Endothelial cell of umbilical vein (primary cell): ENCODE results near the gene TAF13. TPM values are rescaled to one million over a fixed set of nuclear protein-coding genes. Genes with fewer than 3 reads are reported as not detected.

Source experiments
- BruUV-seq: library from RNA; stranded (reverse); fragments of 400-500 nt; replicated peaks from 2 replicates; lab custom pipeline; 2021; lab: Mats Ljungman, UMichigan
- CTCF ChIA-PET: fragments of 300-600, 350-600 bp; sonication (Branson Sonifier 250); formaldehyde crosslinking; loops from one replicate; lab custom pipeline; 2021; ENCODE audit warnings: antibody characterized with exemption, inconsistent platforms; lab: Charles Lee
- POLR2A ChIA-PET: fragments of 300-600, 350-600 bp; sonication (Branson Sonifier 250); formaldehyde crosslinking; loops from one replicate; lab custom pipeline; 2021; ENCODE audit warnings: antibody characterized with exemption, inconsistent platforms; lab: Charles Lee
- DNase-seq: peaks from one replicate; pipeline ENCODE4 v3.0.0-alpha.2; 2011; ENCODE audit warnings: low read depth, low spot score
- FAIRE-seq: peaks from 2 replicates; lab custom pipeline; 2011; peaks lifted over from hg19 to GRCh38; lab: Jason Lieb, UNC
- H2AFZ ChIP-seq: 2 replicates; pipeline ENCODE4 v1.6.0; 2012; ENCODE audit warnings: low read depth, low read length, control low read depth, inconsistent platforms
- H3K27ac ChIP-seq: 2 replicates; pipeline ENCODE4 v1.5.1; 2011; ENCODE audit warnings: low read depth, mild to moderate bottlenecking, control low read depth, low read length, moderate library complexity; ENCODE audit not compliant: insufficient read depth
- H3K27me3 ChIP-seq, 2 experiments: 2 replicates each; pipeline versions ENCODE4 v1.6.0 to v1.6.1; 2011; ENCODE audit warnings: low read length in 2 of 2, mixed read lengths in 1 of 2; ENCODE audit not compliant: control insufficient read depth in 2 of 2, insufficient read depth in 2 of 2
- H3K36me3 ChIP-seq, 2 experiments: 2 replicates in 1 of 2; 3 replicates in 1 of 2; pipeline ENCODE4 v1.5.1; 2011; ENCODE audit warnings: low read length in 2 of 2, mild to moderate bottlenecking in 1 of 2, moderate library complexity in 1 of 2; ENCODE audit not compliant: control insufficient read depth in 2 of 2, insufficient read depth in 2 of 2; ENCODE audit errors: extremely low read depth in 1 of 2
- H3K4me1 ChIP-seq: 3 replicates; pipeline ENCODE4 v1.5.1; 2011; ENCODE audit warnings: mild to moderate bottlenecking, low read length; ENCODE audit not compliant: control insufficient read depth, insufficient read depth; ENCODE audit errors: extremely low read depth
- H3K4me2 ChIP-seq: 2 replicates; pipeline ENCODE4 v1.6.1; 2011; ENCODE audit warnings: low read length, control low read depth, mixed read lengths; ENCODE audit not compliant: insufficient read depth
- H3K4me3 ChIP-seq, 3 experiments: fragments of 200-600 bp in 1 of 3; sonication (generic), shearing (Covaris generic) in 1 of 3; replicated peaks in 1 of 3; 2 replicates each; pipeline ENCODE4 v1.5.1; 2011 to 2016; ENCODE audit warnings: control low read depth in 3 of 3, low read length in 3 of 3, mild to moderate bottlenecking in 2 of 3, inconsistent platforms in 1 of 3, low read depth in 1 of 3, moderate library complexity in 1 of 3; ENCODE audit not compliant: insufficient read depth in 1 of 3
- H3K79me2 ChIP-seq: 2 replicates; pipeline ENCODE4 v1.6.0; 2012; ENCODE audit warnings: low read length, inconsistent platforms; ENCODE audit not compliant: control insufficient read depth, insufficient read depth
- H3K9ac ChIP-seq: replicated peaks from 2 replicates; pipeline ENCODE3; 2011; ENCODE audit warnings: low read length, control low read depth; ENCODE audit not compliant: insufficient read depth; ENCODE audit errors: extremely low read depth
- H3K9me1 ChIP-seq: replicated peaks from 3 replicates; pipeline ENCODE4 v1.6.0; 2011; ENCODE audit warnings: mild to moderate bottlenecking, low read length; ENCODE audit not compliant: control insufficient read depth, insufficient read depth; ENCODE audit errors: extremely low read depth
- H3K9me3 ChIP-seq: replicated peaks from 2 replicates; pipeline ENCODE4 v1.5.1; 2012; ENCODE audit warnings: low read length, inconsistent platforms; ENCODE audit not compliant: control insufficient read depth, insufficient read depth
- H4K20me1 ChIP-seq: replicated peaks from 2 replicates; pipeline ENCODE3; 2011; ENCODE audit warnings: mild to moderate bottlenecking, low read length; ENCODE audit not compliant: control insufficient read depth, insufficient read depth; ENCODE audit errors: extremely low read depth
- EZH2 ChIP-seq: IDR thresholded peaks from 2 replicates; pipeline ENCODE4 v1.6.1; 2012; ENCODE audit warnings: borderline replicate concordance, low read depth, mild to moderate bottlenecking, moderate library complexity, low read length, inconsistent platforms; ENCODE audit not compliant: severe bottlenecking
- FOS ChIP-seq: IDR thresholded peaks from 2 replicates; pipeline ENCODE4 v1.6.1; 2011; ENCODE audit warnings: mild to moderate bottlenecking, low read length, moderate library complexity, borderline replicate concordance; ENCODE audit not compliant: insufficient read depth
- GATA2 ChIP-seq: IDR thresholded peaks from 2 replicates; pipeline ENCODE4 v1.7.0; 2011; ENCODE audit warnings: low read depth, mild to moderate bottlenecking, moderate library complexity, mixed read lengths, low read length; ENCODE audit not compliant: insufficient read length, insufficient read depth
- JUN ChIP-seq: IDR thresholded peaks from 2 replicates; pipeline ENCODE4 v1.6.1; 2011; ENCODE audit warnings: borderline replicate concordance, low read depth; ENCODE audit not compliant: insufficient read length, insufficient read depth
- MYC ChIP-seq: IDR thresholded peaks from one replicate; pipeline ENCODE4 v1.6.1; 2011; ENCODE audit warnings: mild to moderate bottlenecking, low read depth, low read length
- POLR2A ChIP-seq: IDR thresholded peaks from 2 replicates; pipeline ENCODE4 v1.6.1; 2012; ENCODE audit warnings: low read depth, mild to moderate bottlenecking, control low read depth, low read length
- POLR2AphosphoS5 ChIP-seq: IDR thresholded peaks from 2 replicates; pipeline ENCODE4 v1.6.1; 2012; ENCODE audit warnings: low read depth, mild to moderate bottlenecking, control low read depth, low read length, moderate library complexity; ENCODE audit not compliant: insufficient read depth
- dilution Hi-C: fragments of 300-500 bp; cut with MboI; formaldehyde crosslinking; loops from one replicate; pipeline ENCODE4 v1.15.0; 2019; ENCODE audit warnings: low sequenced_read_pairs; ENCODE audit not compliant: extremely low pct_ligation_motif_present
- intact Hi-C: fragments of 100-400 bp; cut with micrococcal nuclease; formaldehyde crosslinking; loops from one replicate; pipeline ENCODE4 v1.10.0; 2022
- polyA plus RNA-seq, 4 experiments: library from polyadenylated mRNA; depleted of rRNA in 3 of 4; stranded (reverse) in 3 of 4; unstranded in 1 of 4; fragments of >200 nt; gene quantifications; 2 replicates each; pipeline versions ENCODE4 v1.2.1 to v1.2.3, GENCODE V29; 2011 to 2012; ENCODE audit warnings: missing spikeins in 1 of 4
- total RNA-seq: library from RNA; stranded (reverse); gene quantifications from 2 replicates; pipeline ENCODE4 v1.2.3, GENCODE V29; 2021
- TF ChIP-seq, protein P1 (sequence below): IDR thresholded peaks from 2 replicates; pipeline ENCODE4 v1.6.1; 2011; ENCODE audit not compliant: insufficient read depth, insufficient read length

TAF13 gene
- total and polyA plus RNA-seq, 2 donors (not counting 3 experiments of a cell fraction or from before 2014, with no cell fraction given) = 14.8 to 42.3 TPM

DNA sequence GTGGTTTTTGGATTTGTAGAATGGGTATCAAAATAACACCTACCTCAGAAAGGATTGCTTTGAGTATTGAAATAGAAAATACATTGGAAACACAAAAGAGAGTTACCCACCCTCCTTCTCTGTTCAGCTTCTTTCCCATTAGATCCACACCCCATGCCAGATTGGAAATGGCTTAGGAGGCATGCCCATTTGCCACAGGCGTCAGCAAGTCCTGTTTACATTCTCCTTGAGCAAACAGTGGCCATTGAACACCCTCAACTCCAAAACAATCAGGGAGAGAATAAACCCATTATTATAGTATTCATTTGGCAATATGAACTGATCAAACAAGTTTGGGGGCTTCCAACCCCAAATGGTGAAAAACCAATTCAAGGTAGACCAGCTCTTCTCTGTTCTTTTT, 40.5 kb upstream of the TAF13 start:
- DNase-seq = no peak
- TF ChIP-seq EZH2 = no peak
- ChIA-PET CTCF (no interaction called here), POLR2A (no interaction called here)
- no peaks in the 10 kb centered on the region for H3K9me3 ChIP-seq
- H3K27ac ChIP-seq = no peak overlapping the region
- no TSS peak for BruUV-seq
- H4K20me1 ChIP-seq = no peaks in the 10 kb centered on the region
- intact Hi-C loops = no loop called here
- H3K27me3 ChIP-seq = peaks cover 31 to 46% of the 10 kb centered on the region in 2 experiments
- no peak for FAIRE-seq
- H3K4me2 ChIP-seq = no peak overlapping the region
- no peaks in the 10 kb centered on the region for H3K36me3 ChIP-seq
- no peak overlapping the region for H3K9ac ChIP-seq
- no peaks in the 10 kb centered on the region for H3K79me2 ChIP-seq
- no peaks in the 10 kb centered on the region for H3K9me1 ChIP-seq
- H3K4me3 ChIP-seq = no peak overlapping the region
- H2AFZ ChIP-seq = no peak overlapping the region
- peaks cover 7% of the 10 kb centered on the region for H3K4me1 ChIP-seq
- dilution Hi-C loops = no loop called here

DNA sequence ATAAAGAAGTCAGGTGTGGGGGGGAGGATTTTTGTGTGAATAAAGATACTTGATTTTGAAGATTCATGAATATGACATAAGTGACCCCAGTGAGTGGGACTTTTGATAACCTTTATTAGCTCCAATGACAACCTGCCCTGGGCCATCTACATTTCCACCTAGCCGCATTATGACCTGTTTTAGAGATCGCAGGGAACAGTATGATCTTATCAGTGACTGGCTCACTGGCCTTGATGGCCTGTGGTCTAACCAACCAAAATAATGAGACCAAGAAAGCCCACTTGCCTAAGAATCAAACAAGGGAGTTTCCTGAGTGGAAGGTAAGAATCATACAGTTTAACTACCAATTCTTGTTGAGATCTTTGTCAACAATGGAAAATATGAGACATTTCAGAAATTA, 39.9 kb upstream of the TAF13 start:
- Histone ChIP-seq H3K9ac (no peak overlapping the region), H3K4me3 (no peak overlapping the region), H3K27me3 (peaks cover 36 to 52% of the 10 kb centered on the region in 2 experiments), H3K36me3 (no peaks in the 10 kb centered on the region), H3K4me2 (no peak overlapping the region), H3K4me1 (peaks cover 7% of the 10 kb centered on the region), H2AFZ (no peak overlapping the region), H4K20me1 (no peaks in the 10 kb centered on the region), H3K9me1 (no peaks in the 10 kb centered on the region), H3K27ac (no peak overlapping the region), H3K79me2 (no peaks in the 10 kb centered on the region), H3K9me3 (no peaks in the 10 kb centered on the region)
- intact Hi-C loops (no loop called here), dilution Hi-C loops (no loop called here)
- BruUV-seq = no TSS peak
- no peak for DNase-seq
- CTCF ChIA-PET = no interaction called here
- POLR2A ChIA-PET = no interaction called here
- TF ChIP-seq, protein P1, sequence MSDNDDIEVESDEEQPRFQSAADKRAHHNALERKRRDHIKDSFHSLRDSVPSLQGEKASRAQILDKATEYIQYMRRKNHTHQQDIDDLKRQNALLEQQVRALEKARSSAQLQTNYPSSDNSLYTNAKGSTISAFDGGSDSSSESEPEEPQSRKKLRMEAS = no peak
- TF ChIP-seq GATA2 = no peak
- no peak for TF ChIP-seq JUN
- TF ChIP-seq FOS = no peak
- TF ChIP-seq POLR2A = no peak
- TF ChIP-seq MYC = no peak
- TF ChIP-seq POLR2AphosphoS5 = no peak
- FAIRE-seq = no peak
